HepG2 (cell line): ENCODE data around the gene C11orf16. TPM values are rescaled to one million over a fixed set of nuclear protein-coding genes. Genes with fewer than 3 reads are reported as not detected.

ENCODE experiments used
- BRF2 ChIP-seq: sonication (generic); formaldehyde crosslinking; IDR thresholded peaks from 2 replicates; pipeline ENCODE4 v1.8.1; 2022; ENCODE audit warnings: mild to moderate bottlenecking, missing genetic modification reagents
- E2F2 ChIP-seq: sonication (generic); formaldehyde crosslinking; IDR thresholded peaks from 2 replicates; pipeline ENCODE4 v1.4.0; 2020; ENCODE audit warnings: missing genetic modification reagents, borderline replicate concordance
- HIC2 ChIP-seq: sonication (generic); formaldehyde crosslinking; IDR thresholded peaks from 2 replicates; pipeline ENCODE4 v1.9.0; 2022; ENCODE audit warnings: low read depth, missing genetic modification reagents
- NFKBIZ ChIP-seq: IDR thresholded peaks from 2 replicates; pipeline ENCODE4 v1.6.1; 2018; ENCODE audit warnings: missing genetic modification reagents, missing compliant biosample characterization
- NR1H2 ChIP-seq: sonication (generic); formaldehyde crosslinking; IDR thresholded peaks from 2 replicates; pipeline ENCODE4 v1.8.1; 2022; ENCODE audit warnings: low read depth, missing genetic modification reagents, borderline replicate concordance
- PAXIP1 ChIP-seq: sonication (generic); formaldehyde crosslinking; conservative IDR thresholded peaks from 2 replicates; pipeline ENCODE4 v1.4.0; 2020; ENCODE audit warnings: mild to moderate bottlenecking, missing genetic modification reagents, moderate library complexity
- SALL1 ChIP-seq: sonication (generic); formaldehyde crosslinking; IDR thresholded peaks from 2 replicates; pipeline ENCODE4 v1.8.0; 2022; ENCODE audit warnings: mild to moderate bottlenecking, missing genetic modification reagents
- ZNF572 ChIP-seq: sonication (generic); formaldehyde crosslinking; IDR thresholded peaks from 2 replicates; pipeline ENCODE4 v1.5.1; 2020; ENCODE audit warnings: mild to moderate bottlenecking, missing genetic modification reagents
- ZNF687 ChIP-seq: sonication (generic); formaldehyde crosslinking; IDR thresholded peaks from 2 replicates; pipeline ENCODE4 v1.5.1; 2020; ENCODE audit warnings: mild to moderate bottlenecking, missing genetic modification reagents, moderate library complexity
- ZNF710 ChIP-seq: sonication (generic); formaldehyde crosslinking; IDR thresholded peaks from 2 replicates; pipeline ENCODE4 v1.5.0; 2020; ENCODE audit warnings: mild to moderate bottlenecking, missing genetic modification reagents, borderline replicate concordance
- polyA plus RNA-seq, 8 experiments: library from polyadenylated mRNA; depleted of rRNA in 3 of 8; stranded (reverse) in 7 of 8; unstranded in 1 of 8; fragments of >200 nt; fragmentation: Illumina TruSeq in 4 of 8; extraction: Trizol in 4 of 8; gene quantifications; 2 replicates each; pipeline versions ENCODE4 v1.2.1 to v1.2.3, GENCODE V29; 2011 to 2016; ENCODE audit warnings: low read depth in 4 of 8, missing spikeins in 1 of 8, mixed read lengths in 1 of 8; ENCODE audit not compliant: insufficient read depth in 1 of 8
- total RNA-seq, 5 experiments: library from RNA; depleted of rRNA; stranded (reverse); fragments of >200 nt; fragmentation: Illumina TruSeq; extraction: Trizol; gene quantifications; 2 replicates each; pipeline ENCODE4 v1.2.3, GENCODE V29; 2016; ENCODE audit warnings: low read depth in 1 of 5

Gene C11orf16
- total and polyA plus RNA-seq, 2 of the 13 experiments (the other 11 are each of a cell fraction or from before 2014, with no cell fraction given): not detected

- no peak for TF ChIP-seq E2F2 (CRISPR knock-in tag)
- TF ChIP-seq HIC2 (CRISPR knock-in tag): peak; percentile 83
- no peak for TF ChIP-seq ZNF710 (CRISPR knock-in tag)
- peak; percentile 33; the same call in 1 of the 2 replicates for TF ChIP-seq BRF2
- TF ChIP-seq ZNF572: no peak
- TF ChIP-seq ZNF687 (CRISPR knock-in tag): peak; percentile 92
- TF ChIP-seq NFKBIZ (CRISPR knock-in tag): no peak
- TF ChIP-seq PAXIP1 (CRISPR knock-in tag): peak; percentile 45; the same call in 1 of the 2 replicates
- TF ChIP-seq NR1H2 (CRISPR knock-in tag): 0 out of 2 replicates have a peak, but pooled peaks have one; percentile 16
- TF ChIP-seq SALL1 (CRISPR knock-in tag): peak; percentile 53
Measured at GRCh38 chr11:8964324-8965320, 31.9 kb upstream of the C11orf16 start, which contains the start of gene TMEM9B (continued).
